Measurements from ENCODE around the gene HEBP2.

- no peak for TF ChIP-seq CTCF (IDR thresholded peaks at IDR 0.05)
- no peak for TF ChIP-seq POLR2A (IDR thresholded peaks at IDR 0.05)
Observed at GRCh38 chr6:138420356-138420755, 16.3 kb downstream of the HEBP2 start.

Measured in thyroid gland (tissue), 4 donors.